Body of pancreas (tissue), 4 donors: ENCODE measurements around the gene IGF2BP3. TPM values are rescaled to one million over a fixed set of nuclear protein-coding genes. Genes with fewer than 3 reads are reported as not detected.
"Not testable (repeated sequence)": the region's sequence is repeated elsewhere in the genome, so short reads cannot be mapped to it uniquely, and the experiment has no call there.

Source experiments
- ATAC-seq: fragments of 150-250 bp; one replicate; pipeline ENCODE4 v1.9.1; 2016
- DNase-seq, 4 donors: peaks; one replicate each; pipeline ENCODE4 v3.0.0-alpha.2; 2019
- H3K27ac ChIP-seq, 4 donors: fragments of 200-600 bp; sonication (generic); 1 replicate in 3 of 4; 2 replicates in 1 of 4; pipeline versions ENCODE4 v1.5.1 to v1.6.1; 2016 to 2019; ENCODE audit warnings: mild to moderate bottlenecking in 1 of 4, mixed read lengths in 1 of 4, moderate library complexity in 1 of 4
- H3K27me3 ChIP-seq, 2 donors: fragments of 200-600 bp; sonication (generic); one replicate each; pipeline ENCODE4 v1.6.0; 2016; ENCODE audit warnings: mild to moderate bottlenecking in 1 of 2
- H3K36me3 ChIP-seq, 2 donors: fragments of 200-600 bp; sonication (generic); replicated peaks in 1 of 2; 2 replicates each; pipeline ENCODE4 v1.5.1; 2016; ENCODE audit warnings: low read depth in 2 of 2; ENCODE audit not compliant: insufficient read depth in 1 of 2
- H3K4me1 ChIP-seq: fragments of 200-600 bp; sonication (generic); one replicate; pipeline ENCODE4 v1.6.0; 2016
- H3K4me3 ChIP-seq, 2 donors: fragments of 200-600 bp; sonication (generic); 1 replicate in 1 of 2; 2 replicates in 1 of 2; pipeline ENCODE4 v1.5.1; 2016 to 2019
- H3K9me3 ChIP-seq, 3 donors: fragments of 200-600 bp; sonication (generic); 1 replicate in 2 of 3; 2 replicates in 1 of 3; pipeline ENCODE4 v1.5.1; 2016
- POLR2A ChIP-seq, 3 donors: fragments of 450-650 bp; IDR thresholded peaks; one replicate each; pipeline ENCODE4 v1.6.1; 2016; ENCODE audit warnings: antibody characterized with exemption in 3 of 3, mild to moderate bottlenecking in 2 of 3
- WGBS, 2 donors: methylation state at CpG; one replicate each; pipeline ENCODE4 v1.1.5; 2017; 5-methylcytosine and 5-hydroxymethylcytosine counted together
- intact Hi-C: fragments of 100-400 bp; cut with DNase I; formaldehyde crosslinking; loops from one replicate; pipeline ENCODE4 v1.15.1; 2023
- total RNA-seq, 2 donors: library from RNA; depleted of rRNA; stranded (reverse); fragments of >200 nt; gene quantifications; one replicate each; pipeline ENCODE4 v1.1.0, GENCODE V29; 2016
- TF ChIP-seq, protein P1 (sequence below), 7 experiments: fragments of 450-650 bp in 4 of 7; fragments of 200-600 bp in 3 of 7; sonication (generic) in 3 of 7; IDR thresholded peaks; one replicate each; pipeline ENCODE4 v1.5.1; 2016 to 2019; ENCODE audit warnings: antibody characterized with exemption in 7 of 7

The IGF2BP3 gene
- total RNA-seq, 2 donors from 2014 or later, result 0.33 to 1.3 TPM

DNA sequence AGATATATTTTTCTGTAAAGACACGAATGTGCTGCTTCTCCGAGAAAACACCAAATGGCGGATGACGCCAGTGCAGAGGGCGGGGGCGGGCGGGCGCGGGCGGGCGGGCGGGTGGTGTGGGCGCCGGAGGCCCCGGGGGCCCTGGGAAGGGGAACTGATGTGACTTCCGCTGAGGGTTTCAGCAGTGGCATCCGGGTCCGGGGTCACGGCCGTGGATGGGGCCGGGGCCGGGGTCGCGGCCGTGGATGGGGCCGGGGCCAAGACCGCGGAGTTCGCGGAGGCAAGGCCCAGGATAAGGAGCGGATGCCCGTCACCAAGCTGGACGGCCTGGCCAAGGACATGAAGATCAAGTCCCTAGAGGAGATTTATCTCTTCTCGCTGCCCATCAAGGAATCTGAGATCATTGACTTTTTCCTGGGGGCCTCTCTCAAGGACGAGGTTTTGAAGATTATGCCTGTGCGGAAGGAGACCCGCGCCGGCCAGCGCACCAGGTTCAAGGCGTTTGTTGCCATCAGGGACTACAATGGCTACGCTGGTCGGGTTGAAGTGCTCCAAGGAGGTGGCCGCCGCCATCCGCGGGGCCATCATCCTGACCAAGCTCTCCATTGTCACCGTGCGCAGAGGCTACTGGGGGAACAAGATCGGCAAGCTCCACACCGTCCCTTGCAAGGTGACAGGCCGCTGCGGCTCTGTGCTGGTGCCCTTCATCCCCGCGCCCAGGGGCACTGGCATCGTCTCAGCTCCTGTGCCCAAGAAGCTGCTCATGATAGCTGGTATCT is 20.3 kb upstream of the IGF2BP3 start:
- Histone ChIP-seq H3K4me1 (peaks cover 5% of the 10 kb centered on the region), H3K27ac (no peak overlapping the region), H3K36me3 (no peaks in the 10 kb centered on the region), H3K9me3 (no peaks in the 10 kb centered on the region), H3K27me3 (no peaks in the 10 kb centered on the region), H3K4me3 (peak overlapping the region in 1 of 2 donors; percentile 30)
- 29 to 70% methylated on average over 34 to 53 of the region's 56 CpGs for WGBS, 2 donors
- TF ChIP-seq, protein P1, sequence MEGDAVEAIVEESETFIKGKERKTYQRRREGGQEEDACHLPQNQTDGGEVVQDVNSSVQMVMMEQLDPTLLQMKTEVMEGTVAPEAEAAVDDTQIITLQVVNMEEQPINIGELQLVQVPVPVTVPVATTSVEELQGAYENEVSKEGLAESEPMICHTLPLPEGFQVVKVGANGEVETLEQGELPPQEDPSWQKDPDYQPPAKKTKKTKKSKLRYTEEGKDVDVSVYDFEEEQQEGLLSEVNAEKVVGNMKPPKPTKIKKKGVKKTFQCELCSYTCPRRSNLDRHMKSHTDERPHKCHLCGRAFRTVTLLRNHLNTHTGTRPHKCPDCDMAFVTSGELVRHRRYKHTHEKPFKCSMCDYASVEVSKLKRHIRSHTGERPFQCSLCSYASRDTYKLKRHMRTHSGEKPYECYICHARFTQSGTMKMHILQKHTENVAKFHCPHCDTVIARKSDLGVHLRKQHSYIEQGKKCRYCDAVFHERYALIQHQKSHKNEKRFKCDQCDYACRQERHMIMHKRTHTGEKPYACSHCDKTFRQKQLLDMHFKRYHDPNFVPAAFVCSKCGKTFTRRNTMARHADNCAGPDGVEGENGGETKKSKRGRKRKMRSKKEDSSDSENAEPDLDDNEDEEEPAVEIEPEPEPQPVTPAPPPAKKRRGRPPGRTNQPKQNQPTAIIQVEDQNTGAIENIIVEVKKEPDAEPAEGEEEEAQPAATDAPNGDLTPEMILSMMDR (IDR thresholded peaks at IDR 0.05), result no peak
- peak in 1 of 3 donors; percentile 28 for TF ChIP-seq POLR2A (IDR thresholded peaks at IDR 0.05)
- ATAC-seq (peak; percentile 72), DNase-seq (peak; percentile 18 to 35 (median 24))
- intact Hi-C loops, result no loop called here

GRCh38 chr7:23488714-23489113 is 18.4 kb upstream of the IGF2BP3 start:
- 93% methylated on average over 13 of the region's 13 CpGs for WGBS, 2 donors
- H3K4me3 ChIP-seq, intact Hi-C loops, H3K4me1 ChIP-seq, ATAC-seq, H3K27me3 ChIP-seq, H3K36me3 ChIP-seq, H3K27ac ChIP-seq, H3K9me3 ChIP-seq, DNase-seq: not testable (repeated sequence)

- DNase-seq, result no peak
- H3K27me3 ChIP-seq, result no peaks in the 10 kb centered on the region
- intact Hi-C loops, result no loop called here
- no peaks in the 10 kb centered on the region for H3K9me3 ChIP-seq
- H3K36me3 ChIP-seq, result no peaks in the 10 kb centered on the region
- 34 to 37% methylated on average over 4 of the region's 4 CpGs for WGBS, 2 donors
- no peak for ATAC-seq
- TF ChIP-seq, protein P1 (IDR thresholded peaks at IDR 0.05), result no peak
- TF ChIP-seq POLR2A (IDR thresholded peaks at IDR 0.05), result no peak
- no peak overlapping the region for H3K4me3 ChIP-seq
- no peak overlapping the region for H3K27ac ChIP-seq
- peaks cover 5% of the 10 kb centered on the region for H3K4me1 ChIP-seq
Measured at GRCh38 chr7:23487670-23488069, 17.4 kb upstream of the IGF2BP3 start.

GRCh38 chr7:23486002-23486773 is 15.9 kb upstream of the IGF2BP3 start:
- Histone ChIP-seq H3K9me3 (no peaks in the 10 kb centered on the region), H3K4me1 (peaks cover 5% of the 10 kb centered on the region), H3K27me3 (no peaks in the 10 kb centered on the region), H3K27ac (no peak overlapping the region), H3K4me3 (no peak overlapping the region), H3K36me3 (no peaks in the 10 kb centered on the region)
- TF ChIP-seq, protein P1 (IDR thresholded peaks at IDR 0.05), result no peak
- TF ChIP-seq POLR2A (IDR thresholded peaks at IDR 0.05), result no peak
- intact Hi-C loops, result no loop called here
- no peak for ATAC-seq
- DNase-seq, result no peak
- WGBS, 2 donors, result 66 to 67% methylated on average over 13 of the region's 13 CpGs

DNA sequence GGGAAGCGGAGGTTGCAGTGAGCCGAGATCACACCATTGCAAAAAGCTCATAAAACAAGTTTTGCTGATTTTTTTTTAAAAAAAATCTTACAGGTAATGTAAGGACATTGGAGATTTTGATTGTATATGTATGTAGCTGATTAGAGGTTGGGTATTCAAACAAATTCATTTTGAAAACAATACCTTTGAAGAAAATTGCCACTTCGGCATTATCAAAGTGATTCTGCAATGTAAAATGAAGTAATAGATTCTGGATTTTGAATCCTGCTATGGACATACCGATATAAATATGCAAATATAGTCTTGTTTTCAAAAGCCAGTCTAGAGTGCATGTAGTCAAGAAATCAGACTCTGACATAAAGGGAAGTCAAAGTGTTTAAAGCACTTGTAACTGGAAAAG is 12.4 kb upstream of the IGF2BP3 start:
- no peak for DNase-seq
- H3K9me3 ChIP-seq, result no peaks in the 10 kb centered on the region
- ATAC-seq, result no peak

More for the DNA sequence above, 12.4 kb upstream of the IGF2BP3 start:
- no peaks in the 10 kb centered on the region for H3K4me1 ChIP-seq
- H3K27ac ChIP-seq, result no peak overlapping the region
- no peak overlapping the region for H3K4me3 ChIP-seq
- 85 to 94% methylated on average over 4 of the region's 4 CpGs for WGBS, 2 donors
- TF ChIP-seq, protein P1 (IDR thresholded peaks at IDR 0.05), result no peak
- TF ChIP-seq POLR2A (IDR thresholded peaks at IDR 0.05), result no peak
- intact Hi-C loops, result no loop called here
- no peaks in the 10 kb centered on the region for H3K36me3 ChIP-seq
- peaks cover 0 to 3% of the 10 kb centered on the region in 2 donors for H3K27me3 ChIP-seq
